ENCODE data around the gene DNMBP.
"Not testable (repeated sequence)": the region's sequence is repeated elsewhere in the genome, so short reads cannot be mapped to it uniquely, and the experiment has no call there.

Gene DNMBP

DNA sequence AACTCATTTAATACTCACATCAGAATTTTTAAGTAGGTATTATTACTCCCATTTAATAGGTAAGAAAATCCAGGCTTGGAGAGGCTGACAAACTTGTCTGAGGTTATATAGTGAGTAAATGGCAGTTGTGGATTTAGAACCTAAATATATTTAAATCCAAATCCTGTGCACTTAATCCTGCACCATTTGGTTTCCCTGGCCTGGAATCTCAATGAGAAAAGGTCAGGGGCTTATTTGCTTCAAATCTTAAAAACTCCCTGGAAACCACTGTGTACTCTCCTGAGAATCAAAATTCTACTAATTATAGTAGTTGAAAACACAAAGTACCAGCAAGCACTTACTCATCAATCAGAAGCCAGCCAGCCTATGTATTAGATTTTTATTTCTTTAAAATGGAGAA is 97.7 kb downstream of the DNMBP start:
- no peak for DNase-seq

DNA sequence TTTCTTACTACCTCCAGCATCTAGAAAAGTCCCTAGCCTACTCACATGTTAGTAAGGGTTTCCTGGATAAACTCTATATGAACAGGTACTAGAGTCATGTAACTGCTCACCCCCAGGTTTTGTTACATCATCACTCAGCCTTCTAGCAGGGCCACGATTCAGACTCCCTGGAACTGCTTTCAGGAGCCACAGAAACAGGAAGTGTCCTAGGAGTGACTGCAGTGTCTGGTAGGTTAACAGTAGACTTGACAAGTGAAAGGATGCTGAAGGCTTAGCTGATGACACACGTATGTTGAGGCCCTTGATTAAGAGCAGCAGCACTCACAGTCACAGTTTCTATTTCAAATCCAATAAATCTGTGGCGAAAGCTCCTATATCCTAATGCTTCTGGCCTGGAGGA is 101.2 kb downstream of the DNMBP start:
- DNase-seq = no peak

DNA sequence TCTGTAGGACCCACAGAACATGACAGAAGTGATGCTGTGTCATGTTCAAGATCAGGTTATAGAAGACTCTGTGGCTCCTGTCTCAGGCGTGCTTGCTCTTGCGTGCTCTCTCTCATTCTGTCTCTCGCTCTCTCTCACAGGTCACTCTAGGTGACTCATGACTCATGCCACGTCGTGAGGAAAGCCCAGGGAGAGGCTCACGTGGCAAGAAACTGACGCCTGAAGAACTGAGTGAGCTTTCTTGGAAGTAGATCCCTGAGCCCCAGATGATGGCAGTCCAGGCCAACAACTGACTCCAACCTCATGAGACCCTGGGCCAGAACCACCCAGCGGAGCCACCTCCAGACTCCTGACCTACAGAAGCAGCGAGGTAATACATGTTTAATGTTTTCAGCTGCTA is 103.3 kb downstream of the DNMBP start:
- no peak for DNase-seq

DNA sequence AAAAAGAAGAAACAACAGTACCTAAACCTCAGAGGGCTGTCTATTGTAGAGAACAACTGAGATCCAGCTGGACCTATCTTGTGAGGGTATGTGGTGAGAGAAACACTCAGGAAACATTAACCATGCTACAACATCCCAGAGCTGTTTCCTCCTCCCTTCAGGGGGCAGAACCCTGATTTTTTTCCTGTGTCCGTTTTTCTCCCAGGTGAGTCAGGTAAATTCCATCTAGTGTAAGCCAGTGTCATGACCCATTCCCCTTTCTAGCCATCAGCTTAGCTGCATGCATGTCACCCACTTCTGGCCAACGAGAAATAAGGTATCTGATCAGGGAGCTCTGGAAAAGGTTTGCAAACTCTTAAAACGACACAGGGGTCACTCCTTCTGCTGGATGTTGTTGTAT is 103.8 kb downstream of the DNMBP start:
- no peak for DNase-seq

DNA sequence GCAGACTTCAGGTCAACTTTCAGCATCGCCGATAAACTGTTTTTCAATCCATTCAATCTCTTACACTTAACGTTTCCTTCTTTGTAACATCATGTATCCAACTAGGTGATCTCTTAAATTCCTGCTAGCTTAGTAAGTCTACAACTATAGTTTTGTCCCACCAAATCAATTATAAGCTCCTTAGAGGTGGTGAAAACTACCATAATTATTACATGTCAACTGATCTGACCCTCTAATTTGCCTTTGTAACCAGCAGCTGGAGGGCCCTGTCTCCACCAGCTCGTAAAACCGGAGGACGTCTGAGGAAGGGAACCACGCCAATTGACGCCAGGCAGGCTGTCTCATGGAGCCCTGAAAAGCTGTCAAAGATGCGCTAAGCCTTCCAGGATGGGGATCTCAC is 113.9 kb downstream of the DNMBP start:
- no peak for DNase-seq

DNA sequence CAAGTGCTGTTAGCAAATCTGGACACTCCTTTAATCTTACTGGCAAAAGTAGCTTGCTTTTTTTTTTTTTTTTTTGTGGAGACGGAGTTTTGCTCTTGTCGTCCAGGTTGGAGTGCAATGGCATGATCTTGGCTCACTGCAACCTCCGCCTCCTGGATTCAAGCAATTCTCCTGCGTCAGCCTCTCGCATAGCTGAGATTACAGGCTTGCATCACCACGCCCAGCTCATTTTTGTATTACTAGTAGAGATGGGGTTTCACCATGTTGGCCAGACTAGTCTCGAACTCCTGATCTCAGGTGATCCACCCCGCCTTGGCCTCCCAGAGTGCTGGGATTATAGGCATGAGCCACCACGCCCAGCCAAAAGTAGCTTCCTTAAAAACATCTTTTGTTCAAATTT is 114.7 kb downstream of the DNMBP start:
- not testable (repeated sequence) for DNase-seq

DNA sequence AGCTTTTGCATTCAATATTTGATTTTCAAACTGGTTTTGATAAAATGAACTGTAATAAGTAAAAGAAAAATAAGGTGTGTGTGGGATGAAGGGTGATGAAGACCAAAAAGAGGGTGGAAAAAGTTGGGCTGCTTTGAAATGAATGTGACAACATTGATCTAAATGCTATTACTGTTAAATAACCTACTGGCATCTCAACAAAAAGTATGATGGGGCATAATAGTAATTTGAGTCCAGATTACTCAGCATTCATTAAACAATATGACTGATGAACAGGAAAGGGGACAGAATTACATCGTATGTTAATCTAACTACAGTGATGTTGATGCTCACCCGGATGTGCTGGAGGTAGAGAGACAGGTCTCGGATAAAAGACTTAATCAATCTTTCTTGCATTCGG is 115.1 kb downstream of the DNMBP start:
- DNase-seq = no peak

DNA sequence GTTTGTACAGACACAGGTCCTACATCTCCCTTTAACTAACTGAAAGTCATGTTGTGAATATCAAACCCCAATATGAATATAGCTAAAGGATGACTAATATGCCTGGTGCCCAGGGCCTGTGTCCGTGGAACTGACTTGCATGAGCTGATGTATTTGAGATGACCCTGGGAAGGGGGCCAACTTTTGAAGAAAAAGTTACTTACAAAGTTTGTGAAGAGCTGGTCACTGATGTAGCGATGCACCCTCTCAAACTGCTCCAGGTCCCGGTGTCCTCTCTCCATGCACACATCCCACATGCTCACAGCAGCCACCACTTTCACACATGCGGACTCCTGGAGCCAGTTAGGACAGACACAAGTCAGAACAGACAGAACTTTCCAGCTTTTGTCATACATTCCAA is 121.1 kb downstream of the DNMBP start:
- DNase-seq = no peak

DNA sequence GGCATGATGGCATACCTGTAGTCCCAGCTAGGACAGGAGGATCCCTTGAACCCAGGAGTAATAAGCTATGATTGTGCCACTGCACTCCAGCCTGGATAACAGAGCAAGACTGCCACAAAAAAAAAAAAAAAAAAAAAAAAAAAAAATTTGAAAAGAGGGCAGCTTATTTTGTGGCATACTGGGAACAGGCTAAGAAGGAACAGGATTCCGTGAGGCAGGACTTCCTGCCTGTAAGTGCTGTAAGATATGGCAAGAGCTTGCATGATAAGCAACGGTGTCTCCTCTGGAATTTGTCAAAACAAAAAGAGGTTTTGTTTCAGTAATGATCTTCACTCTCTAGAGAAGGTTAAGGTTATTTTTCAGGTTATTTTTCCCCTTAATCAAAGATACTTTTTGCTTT is 126.2 kb downstream of the DNMBP start:
- no peak for DNase-seq

DNA sequence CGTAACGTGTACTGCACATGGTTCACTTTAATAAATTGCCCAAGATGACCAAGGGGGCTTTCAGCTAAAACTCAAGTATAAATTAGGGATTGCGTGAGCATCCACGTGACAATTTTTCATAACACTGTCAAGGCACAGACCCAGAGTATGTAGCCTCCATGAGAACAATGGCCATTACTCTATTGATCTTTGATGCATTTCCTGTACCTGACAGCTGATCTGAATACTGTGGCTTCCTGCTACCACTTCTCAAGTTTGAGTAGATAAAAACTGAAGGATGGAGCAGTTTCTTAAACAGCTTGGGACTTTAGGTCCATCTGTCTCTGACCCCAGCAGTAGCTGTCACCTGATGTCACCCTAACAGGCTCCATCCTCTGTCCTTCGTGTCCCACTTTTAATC is 128.4 kb downstream of the DNMBP start:
- DNase-seq = no peak

DNA sequence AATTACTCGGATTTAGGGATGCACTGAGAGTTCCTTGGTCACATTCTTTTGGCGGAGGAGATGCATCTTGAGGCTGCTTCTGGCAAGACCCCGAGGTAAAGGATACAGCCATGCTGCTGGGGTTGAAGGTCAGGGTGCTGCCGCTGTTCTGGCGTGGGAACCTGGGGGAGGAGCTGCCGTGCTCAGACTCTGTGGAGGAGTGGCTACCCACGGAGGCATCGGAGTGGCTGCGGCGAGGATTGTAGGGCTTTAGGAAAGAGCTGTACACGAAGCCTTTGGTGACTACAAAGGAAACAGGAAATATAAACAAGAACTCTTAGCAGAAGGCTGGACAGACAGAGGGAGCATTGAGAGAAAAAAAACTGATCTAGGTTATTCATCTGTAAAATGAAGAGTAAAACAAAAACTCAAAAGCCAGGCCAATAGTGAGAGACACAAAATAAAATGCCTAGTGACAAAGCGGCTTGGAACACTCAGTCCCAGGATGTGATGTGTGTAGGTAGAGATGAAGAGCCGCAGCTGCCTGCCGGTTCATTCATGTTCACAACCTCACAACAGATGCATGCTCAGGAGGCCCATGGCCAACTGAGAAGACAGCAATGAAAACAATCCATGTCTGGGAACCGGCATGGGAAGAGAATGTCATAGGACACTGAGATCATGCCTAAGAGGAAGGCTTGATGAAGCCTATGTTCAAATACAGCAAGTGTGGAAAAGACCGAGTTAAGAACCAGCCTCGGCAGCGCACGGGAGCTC is 129.5 kb downstream of the DNMBP start:
- no peak for DNase-seq

DNA sequence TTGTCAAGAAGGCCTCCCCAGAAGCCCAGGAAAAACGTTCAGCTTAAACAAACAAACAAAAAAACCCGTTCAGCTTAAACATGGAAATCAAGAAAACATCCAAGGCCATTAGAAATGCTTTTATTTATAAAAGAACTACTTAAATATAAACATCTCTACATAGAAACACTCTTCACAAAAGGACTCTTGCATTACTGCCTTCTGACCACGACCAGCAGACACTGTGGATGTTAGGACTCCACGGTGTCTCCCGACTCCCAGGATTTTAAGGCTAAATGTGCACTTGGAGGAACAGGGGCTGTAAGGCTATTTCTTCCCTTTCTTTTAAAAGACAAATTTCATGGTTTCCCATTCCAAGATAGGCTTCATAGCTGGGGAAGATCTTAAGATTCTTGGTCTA is 134.3 kb downstream of the DNMBP start:
- DNase-seq = no peak

DNA sequence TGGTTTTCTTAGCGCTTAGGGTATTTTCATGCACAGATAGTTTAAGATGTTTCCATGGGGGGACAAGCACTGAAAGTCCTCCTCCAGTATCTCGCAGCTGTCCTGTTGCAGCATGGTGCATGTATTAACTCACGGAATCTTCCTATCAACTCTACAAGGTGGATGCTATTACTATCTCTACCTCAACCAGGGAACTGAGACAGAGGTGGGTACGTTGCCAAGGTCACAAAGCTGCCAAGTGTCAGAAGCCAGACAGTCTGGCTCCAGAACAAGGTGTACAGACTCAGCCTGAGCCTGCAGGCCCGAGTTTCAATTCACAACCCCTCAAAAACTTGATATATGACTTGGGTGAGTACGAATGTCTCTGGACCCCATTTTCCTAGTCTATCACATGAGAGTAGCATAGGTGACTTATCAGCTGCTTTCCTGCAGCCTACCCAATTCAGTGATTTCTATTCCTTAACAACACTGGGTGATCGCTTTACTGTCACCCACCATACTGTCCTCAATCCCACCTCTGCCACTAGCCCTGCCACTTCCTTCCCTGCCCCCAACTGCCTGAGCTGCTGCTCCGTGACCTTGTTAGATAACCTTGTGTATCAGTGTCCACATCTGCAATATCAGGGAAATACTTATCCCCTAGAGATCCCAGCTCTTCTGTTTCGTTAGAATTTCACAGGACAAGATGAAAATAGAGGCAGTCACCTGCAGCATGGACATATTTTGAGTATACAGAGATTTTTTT is 135.2 kb downstream of the DNMBP start:
- no peak for DNase-seq

DNA sequence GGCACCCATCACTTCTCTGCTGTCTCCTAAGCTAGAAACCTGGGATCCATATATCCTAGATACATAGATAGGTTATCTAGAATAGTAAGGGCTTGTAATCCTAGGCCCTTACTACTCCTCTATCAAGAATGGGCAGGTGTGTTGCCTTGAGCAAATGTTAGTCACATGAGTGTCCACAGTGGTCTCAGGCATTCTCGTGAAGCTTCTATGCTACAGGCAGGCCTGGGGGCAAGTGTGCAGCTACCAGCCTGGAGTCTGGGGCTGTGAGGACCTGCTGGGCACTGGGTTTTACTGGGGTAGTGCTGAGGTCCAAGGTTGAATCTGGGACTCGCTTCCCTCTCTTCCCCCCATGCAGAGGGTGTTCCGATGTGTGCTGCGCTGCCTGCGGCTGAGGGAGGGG is 135.9 kb downstream of the DNMBP start:
- no peak for DNase-seq

DNA sequence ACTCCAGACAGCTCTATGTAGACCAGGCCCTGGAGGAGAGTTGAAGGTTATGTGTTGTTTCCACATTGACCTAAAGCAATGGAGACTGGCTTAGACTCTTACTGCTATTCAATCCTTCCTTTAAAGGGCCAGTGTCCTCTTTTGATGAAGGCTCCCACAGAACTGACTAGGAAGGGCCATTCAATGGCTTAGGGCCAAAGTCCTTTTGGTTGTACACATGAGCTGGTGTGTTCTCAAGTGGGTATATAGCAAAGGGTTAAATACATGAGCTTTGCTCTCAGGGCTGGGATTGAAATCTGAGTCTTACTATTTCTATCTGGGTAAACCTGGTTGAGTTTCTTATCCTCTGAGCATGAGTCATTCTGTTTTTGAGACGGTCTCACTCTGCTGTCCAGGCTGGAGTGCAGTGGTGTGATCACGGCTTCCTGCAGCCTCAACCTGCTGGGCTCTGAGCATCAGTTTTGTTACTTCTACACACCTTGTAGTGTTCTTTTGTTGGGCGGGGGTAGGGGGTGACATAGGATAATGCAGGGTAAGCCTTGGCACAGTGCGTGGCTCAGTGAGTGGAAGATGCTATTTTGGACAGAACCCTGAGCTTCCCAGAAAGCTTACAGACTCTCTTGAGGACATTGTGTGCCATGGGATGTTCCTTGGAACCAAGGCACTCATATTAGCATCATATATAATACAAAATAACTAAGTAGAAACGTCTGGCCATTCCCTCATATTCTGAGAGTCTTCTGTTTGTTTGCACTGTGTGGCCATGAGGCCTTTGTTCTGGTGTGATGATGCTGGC is 137.2 kb downstream of the DNMBP start:
- no peak for DNase-seq

DNA sequence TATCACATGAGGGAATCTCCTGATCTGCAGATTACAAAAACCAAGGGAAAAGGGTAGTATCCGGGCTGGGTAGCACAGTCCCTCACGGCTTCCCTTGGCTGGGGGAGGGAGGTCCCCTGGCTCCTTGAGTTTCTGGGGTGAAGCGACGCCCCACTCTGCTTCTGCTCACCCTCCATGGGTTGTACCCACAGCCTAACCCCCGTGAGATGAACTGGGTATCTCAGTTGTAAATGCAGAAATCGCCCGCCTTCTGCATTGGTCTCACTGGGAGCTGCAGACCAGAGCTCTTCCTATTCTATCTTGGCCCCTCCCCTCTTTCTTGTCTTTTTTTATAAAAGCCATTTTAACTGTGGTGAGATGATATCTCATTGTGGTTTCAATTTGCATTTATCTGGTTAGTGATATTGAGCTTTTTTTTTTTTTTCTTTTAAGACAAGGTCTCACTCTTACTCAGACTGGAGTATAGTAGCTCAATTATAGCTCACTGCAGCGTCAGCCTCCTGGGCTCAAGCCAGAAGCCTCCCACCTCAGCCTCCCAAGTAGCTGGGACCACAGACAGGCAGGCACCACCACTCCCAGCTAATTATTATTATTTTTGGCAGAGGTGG is 139.5 kb downstream of the DNMBP start:
- peak; percentile 6 to 19 for DNase-seq

DNA sequence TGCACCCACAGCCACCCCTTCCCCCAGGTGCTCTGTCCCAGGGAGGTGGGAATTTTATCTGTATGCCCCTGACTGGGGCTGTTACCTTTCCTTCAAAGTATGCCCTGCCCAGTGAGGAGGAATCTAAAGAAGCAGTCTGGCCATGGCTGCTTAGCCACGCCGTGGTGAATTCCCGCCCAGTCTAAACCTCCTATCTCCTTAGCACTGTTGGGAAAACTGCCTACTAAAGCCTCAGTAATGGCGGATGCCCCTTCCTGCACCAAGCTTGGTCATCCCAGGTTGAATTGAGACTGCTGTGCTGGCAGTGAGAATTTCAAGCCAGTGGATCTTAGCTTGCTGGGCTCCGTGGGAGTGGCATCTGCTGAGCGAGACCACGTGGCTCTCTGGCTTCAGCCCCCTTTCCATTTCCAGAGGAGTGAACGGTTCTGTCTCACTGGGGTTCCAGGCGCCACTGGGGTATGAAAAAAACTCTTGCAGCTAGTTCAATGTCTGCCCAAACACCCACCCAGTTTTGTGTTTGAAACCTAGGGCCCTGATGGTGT is 140.1 kb downstream of the DNMBP start:
- no peak for DNase-seq

DNA sequence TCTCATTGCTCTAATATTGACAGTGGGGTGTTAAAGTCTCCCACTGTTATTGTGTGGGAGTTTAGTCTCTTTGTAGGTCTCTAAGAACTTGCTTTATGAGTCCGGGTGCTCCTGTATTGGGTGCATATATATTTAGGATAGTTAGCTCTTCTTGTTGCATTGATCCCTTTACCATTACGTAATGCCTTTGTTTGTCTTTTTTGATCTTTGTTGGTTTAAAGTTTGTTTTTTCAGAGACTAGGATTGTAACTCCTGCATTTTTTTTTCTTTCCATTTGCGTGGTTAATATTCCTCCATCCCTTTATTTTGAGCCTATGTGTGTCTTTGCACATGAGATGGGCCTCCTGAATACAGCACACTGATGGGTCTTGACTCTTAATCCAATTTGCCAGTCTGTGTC is 142.5 kb downstream of the DNMBP start:
- DNase-seq = not testable (repeated sequence)

DNA sequence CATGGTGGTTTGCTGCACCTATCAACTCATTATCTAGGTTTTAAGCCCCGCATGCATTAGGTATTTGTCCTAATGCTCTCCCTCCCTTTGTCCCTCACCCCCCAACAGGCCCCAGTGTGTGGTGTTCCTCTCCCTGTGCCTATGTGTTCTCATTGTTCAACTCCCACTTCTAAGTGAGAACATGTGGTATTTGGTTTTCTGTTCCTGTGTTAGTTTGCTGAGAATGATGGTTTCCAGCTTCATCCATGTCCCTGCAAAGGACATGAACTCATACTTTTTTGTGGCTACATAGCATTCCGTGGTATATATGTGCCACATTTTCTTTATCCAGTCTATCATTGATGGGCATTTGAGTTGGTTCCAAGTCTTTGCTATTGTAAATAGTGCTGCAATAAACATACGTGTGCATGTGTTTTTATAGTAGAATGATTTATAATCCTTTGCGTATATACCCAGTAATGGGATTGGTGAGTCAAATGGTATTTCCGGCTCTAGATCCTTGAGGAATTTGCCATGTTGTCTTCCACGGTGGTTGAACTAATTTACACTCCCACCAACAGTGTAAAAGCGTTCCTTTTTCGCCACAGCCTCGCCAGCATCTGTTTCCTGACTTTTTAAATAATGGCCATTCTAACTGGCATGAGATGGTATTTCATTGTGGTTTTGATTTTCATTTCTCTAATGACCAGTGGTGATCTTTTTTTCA is 146.1 kb downstream of the DNMBP start:
- not testable (repeated sequence) for DNase-seq

DNA sequence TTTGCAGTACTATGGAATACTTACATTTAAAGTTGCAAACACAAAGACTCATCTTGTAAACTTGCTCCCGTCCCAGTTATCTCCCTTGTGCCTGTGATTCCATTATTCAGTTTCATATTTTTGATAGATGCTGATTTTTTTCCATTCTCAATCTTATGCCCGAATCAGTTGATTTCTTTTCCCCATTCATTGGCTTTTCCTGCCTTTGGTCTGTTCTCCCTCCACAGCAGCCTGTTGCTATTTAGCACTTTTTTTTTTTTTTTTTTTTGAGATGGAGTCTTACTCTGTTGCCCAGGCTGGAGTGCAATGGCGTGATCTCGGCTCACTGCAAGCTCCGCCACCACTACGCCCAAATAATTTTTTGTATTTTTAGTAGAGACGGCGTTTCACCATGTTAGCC is 149.3 kb downstream of the DNMBP start:
- no peak for DNase-seq

DNA sequence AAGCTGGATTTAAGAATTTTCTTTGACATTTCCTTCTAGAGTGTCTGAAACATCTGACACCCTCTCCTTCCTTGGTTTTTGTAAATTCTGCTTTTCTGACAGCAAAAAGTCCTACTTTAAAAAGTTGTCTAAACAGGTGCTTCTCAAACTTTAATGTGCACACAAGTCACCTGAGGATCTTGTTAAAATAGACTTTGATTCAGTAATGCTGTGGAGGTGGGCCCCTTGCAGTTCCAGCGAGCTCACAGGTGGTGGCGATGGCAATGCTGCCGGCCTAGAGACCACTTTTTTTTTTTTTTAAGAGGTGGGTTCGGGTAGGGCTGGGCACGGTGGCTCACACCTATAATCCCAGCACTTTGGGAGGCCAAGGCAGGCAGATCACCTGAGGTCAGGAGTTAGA is 150.2 kb downstream of the DNMBP start:
- DNase-seq = no peak

DNA sequence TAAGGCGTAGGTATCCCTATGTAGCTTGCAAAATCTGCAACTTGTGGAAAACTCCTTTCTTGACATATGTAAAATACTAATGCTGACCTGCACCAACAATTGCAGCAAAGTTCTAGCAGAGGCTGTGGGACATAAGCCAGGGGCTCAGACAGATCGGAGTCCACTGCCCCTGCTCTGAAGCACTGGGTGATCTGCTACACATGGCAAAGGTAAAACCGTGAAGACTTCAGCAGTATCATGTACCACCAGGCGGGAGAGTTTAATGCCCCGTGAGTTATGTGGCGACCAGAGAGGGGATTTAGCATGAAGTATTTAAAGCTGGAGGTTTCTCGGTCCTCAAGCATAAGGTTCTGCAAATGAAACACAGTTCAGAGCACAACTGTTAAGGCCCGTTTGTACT is 150.9 kb downstream of the DNMBP start:
- no peak for DNase-seq

Measured in activated CD4-positive, alpha-beta T cell treated with anti-CD3 and anti-CD28 coated beads for 4 hours (primary cell).